ENCODE measurements around the gene PARD6B. TPM values are rescaled to one million over a fixed set of nuclear protein-coding genes. Genes with fewer than 3 reads are reported as not detected.

PARD6B gene
- total and polyA plus RNA-seq, 3 experiments from 2014 or later = 0.72 to 5.6 (median 5.5) TPM

DNA sequence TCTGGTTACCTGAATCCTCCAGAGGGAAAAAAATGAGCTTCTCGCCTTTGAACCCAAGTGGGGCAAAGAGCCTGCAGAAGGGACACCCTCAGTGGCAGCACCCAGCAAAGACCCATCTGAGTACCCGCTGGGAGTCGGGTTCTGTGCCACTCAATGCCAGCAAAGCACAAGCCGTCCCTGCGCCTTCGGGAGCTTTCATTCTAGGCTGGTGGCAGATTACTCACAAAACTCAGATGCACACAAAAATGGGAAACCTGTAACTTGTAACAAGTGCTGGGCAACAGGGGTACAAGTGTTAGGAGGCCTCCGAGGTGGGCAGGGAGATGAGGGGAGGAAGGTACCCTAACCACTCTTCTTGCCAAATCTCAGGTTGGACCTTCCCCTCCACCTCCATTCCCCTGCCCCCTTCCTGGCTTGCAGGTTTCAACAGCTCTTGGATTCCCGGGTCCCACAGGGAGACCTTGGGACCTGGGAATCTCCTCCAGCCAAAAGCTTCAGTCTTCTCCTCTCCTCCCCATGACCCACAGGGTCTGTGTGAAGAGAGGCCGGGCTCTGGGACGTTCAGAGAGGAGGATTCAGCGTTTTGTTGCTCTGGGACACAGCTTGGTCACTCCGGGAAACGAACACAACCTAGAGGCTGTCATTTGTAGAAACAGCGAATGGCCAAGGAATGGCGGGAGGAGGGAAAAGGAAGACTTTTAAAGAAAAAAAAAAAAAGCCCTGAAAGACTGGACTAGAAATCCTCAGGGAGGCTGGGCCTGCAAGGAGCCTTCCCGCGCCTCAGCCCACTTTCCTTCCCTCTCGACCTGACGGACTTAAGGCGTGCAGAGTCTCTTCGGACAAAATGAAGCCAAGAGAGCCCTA, 1.2 kb upstream of the PARD6B start:
- peaks cover 20% of the 10 kb centered on the region for H3K4me1 ChIP-seq (ENCODE audit: insufficient read depth, low read length)
- H3K36me3 Mint-ChIP-seq = peaks cover 0 to 11% (median 0%) of the 10 kb centered on the region in 3 donors
- peaks cover 15 to 31% (median 29%) of the 10 kb centered on the region in 3 donors for H3K4me1 Mint-ChIP-seq
- H3K9me3 ChIP-seq (ENCODE audit: low read length) = no peaks in the 10 kb centered on the region
- no peak for DNase-seq
- peak overlapping the region; percentile 82 to 95 (median 88) for H3K4me3 Mint-ChIP-seq
- POLR2A ChIA-PET = interaction anchor here (0.5 to 0.8 kb wide), 2 partner anchors 23 to 220 kb away, joined by 5 to 8 read pairs; partner anchors contain the start of gene PTPN1
- peaks cover 3 to 5% of the 10 kb centered on the region in 2 donors for H3K27me3 Mint-ChIP-seq
- peak overlapping the region; percentile 61 for H3K27ac ChIP-seq (ENCODE audit: low read depth, low read length)
- peak overlapping the region; percentile 47 to 94 (median 80) for H3K27ac Mint-ChIP-seq
- no peaks in the 10 kb centered on the region for H3K9me3 Mint-ChIP-seq
- H3K27me3 ChIP-seq (ENCODE audit: insufficient read depth, low read length, poor library complexity, severe bottlenecking) = no peaks in the 10 kb centered on the region
- CTCF ChIA-PET = interaction anchor here (0.7 to 2.5 kb wide), 2 partner anchors 18 to 65 kb away, joined by 3 to 5 read pairs; partner anchors contain the start of gene BCAS4
- no peaks in the 10 kb centered on the region for H3K36me3 ChIP-seq (ENCODE audit: insufficient read depth, low read length)
- H3K4me3 ChIP-seq (ENCODE audit: low read length) = peak overlapping the region; percentile 66

DNA sequence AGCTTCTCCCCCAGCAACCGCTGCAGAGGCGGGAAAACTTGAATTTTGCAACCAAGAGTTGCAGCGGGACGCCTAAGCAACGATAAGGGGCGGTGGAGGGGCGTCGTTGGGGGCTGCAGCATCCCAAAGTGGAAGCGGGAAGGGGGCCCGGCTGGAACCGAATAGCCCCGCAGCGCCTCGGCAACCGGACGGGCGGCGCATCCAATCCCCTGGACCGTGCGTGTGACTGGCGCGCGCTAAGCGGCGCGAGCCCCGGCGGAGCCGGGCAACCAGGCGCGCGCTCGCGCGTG, 670 bp upstream of the PARD6B start:
- ChIA-PET CTCF (interaction anchor here (0.7 kb wide), 1 partner anchor 64 kb away, joined by 3 read pairs; the partner anchor contains the start of gene BCAS4), POLR2A (interaction anchor here (0.5 kb wide), 1 partner anchor 24 kb away, joined by 8 read pairs; no protein-coding TSS in a partner anchor)
- Histone ChIP-seq H3K27ac (ENCODE audit: low read depth, low read length) (peak overlapping the region; percentile 61), H3K27me3 (ENCODE audit: insufficient read depth, low read length, poor library complexity, severe bottlenecking) (no peaks in the 10 kb centered on the region), H3K36me3 (ENCODE audit: insufficient read depth, low read length) (no peaks in the 10 kb centered on the region), H3K9me3 (ENCODE audit: low read length) (no peaks in the 10 kb centered on the region), H3K4me3 (ENCODE audit: low read length) (peak overlapping the region; percentile 66), H3K4me1 (ENCODE audit: insufficient read depth, low read length) (peaks cover 20% of the 10 kb centered on the region)
- Mint-ChIP-seq H3K4me3 (peak overlapping the region; percentile 82 to 95 (median 88)), H3K27ac (peak overlapping the region in 7 of 8 donors; percentile 47 to 94 (median 78)), H3K9me3 (no peaks in the 10 kb centered on the region), H3K4me1 (peaks cover 17 to 37% (median 35%) of the 10 kb centered on the region in 3 donors), H3K36me3 (peaks cover 0 to 12% (median 0%) of the 10 kb centered on the region in 3 donors), H3K27me3 (peaks cover 3 to 5% of the 10 kb centered on the region in 2 donors)
- DNase-seq = no peak

DNA sequence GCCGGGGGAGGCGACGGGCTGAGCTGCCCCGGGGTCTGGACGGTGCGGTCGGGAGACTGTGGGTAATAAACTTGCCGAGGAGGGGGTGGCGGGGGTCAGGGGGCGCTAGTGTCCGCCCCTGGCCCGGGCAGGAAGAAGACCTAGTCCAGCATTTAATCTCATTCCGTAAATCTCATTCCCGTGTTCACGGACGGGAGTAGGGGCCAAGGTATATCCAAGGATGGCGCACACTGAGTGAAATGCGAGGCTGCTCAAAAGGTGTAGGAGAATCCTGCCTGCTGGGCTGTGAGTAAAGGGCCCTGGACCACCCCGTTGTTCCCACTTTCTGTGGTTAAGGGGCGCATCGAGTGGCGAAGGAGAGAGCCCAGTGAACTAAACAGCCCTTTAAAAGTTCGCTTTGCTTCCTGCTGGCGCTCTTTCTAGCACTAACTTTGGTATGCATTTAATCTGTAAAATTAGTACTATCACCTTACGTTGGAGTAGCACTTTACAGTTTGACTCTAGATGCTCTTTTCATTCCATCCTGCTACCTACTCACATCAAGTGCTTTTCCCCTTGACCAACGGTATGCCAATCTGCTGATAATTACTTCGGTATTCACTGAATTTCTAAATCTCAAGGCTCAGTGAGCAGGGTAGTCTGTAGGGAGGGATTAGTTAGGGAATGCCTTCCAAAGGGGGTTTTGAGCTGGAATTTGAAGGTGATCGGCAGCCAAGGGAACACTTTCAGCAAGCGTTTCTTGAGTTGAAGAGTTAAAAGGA, 730 bp downstream of the PARD6B start:
- Mint-ChIP-seq H3K4me3 (peak overlapping the region; percentile 89 to 98 (median 91)), H3K27ac (peak overlapping the region; percentile 15 to 92 (median 78)), H3K27me3 (peaks cover 0 to 3% of the 10 kb centered on the region in 2 donors), H3K4me1 (peaks cover 22 to 44% (median 44%) of the 10 kb centered on the region in 3 donors), H3K9me3 (no peaks in the 10 kb centered on the region), H3K36me3 (peaks cover 0 to 18% (median 1%) of the 10 kb centered on the region in 3 donors)
- H3K9me3 ChIP-seq (ENCODE audit: low read length) = no peaks in the 10 kb centered on the region
- H3K36me3 ChIP-seq (ENCODE audit: insufficient read depth, low read length) = no peaks in the 10 kb centered on the region
- H3K27me3 ChIP-seq (ENCODE audit: insufficient read depth, low read length, poor library complexity, severe bottlenecking) = no peaks in the 10 kb centered on the region
- ChIA-PET POLR2A (interaction anchor here (0.6 to 1.4 kb wide), 4 partner anchors 59 to 226 kb away, joined by 3 to 4 read pairs (median 4); partner anchors contain the start of genes DPM1, MOCS3 and PTPN1), CTCF (interaction anchor here (0.7 to 3.0 kb wide), 4 partner anchors 17 to 63 kb away, joined by 3 to 13 read pairs (median 6); partner anchors contain the start of gene BCAS4)
- H3K4me1 ChIP-seq (ENCODE audit: insufficient read depth, low read length) = peaks cover 23% of the 10 kb centered on the region
- peak overlapping the region; percentile 59 for H3K4me3 ChIP-seq (ENCODE audit: low read length)
- DNase-seq = no peak
- peak overlapping the region; percentile 49 for H3K27ac ChIP-seq (ENCODE audit: low read depth, low read length)

DNA sequence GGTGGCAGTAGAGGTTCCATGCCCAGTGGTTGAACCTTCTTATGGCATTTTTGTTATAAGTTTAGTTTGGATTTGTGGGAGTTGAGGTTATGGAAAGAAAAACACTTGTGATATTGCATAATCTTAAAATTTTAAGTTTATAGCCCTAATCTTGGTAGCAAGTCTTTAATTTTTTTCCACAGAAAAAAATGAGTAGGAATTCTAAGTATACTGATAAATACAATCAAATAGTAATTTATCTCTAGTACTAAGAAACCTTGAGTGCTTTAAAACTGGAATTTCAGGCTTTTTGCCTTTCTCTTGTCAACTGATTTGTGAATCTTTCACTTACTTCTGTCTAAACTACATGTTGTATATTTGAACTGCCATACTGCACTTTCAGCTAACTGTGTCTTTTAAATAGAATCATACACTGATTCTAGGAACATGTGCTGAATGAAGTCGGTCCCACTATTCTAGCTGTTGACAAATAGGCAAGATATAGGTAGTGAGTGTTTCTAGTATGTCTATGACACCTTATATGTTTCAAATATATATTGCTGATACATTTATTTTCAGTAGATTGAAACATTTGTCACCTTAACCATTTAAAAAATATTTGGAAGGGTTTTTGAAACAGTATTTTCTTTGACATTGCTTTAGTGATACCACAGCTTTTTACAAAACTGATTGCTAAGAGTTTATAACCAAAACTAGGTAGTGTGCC, 2.4 kb downstream of the PARD6B start:
- peaks cover 6% of the 10 kb centered on the region for H3K36me3 ChIP-seq (ENCODE audit: insufficient read depth, low read length)
- no peak for DNase-seq
- Mint-ChIP-seq H3K27ac (peak overlapping the region in 1 of 8 donors; percentile 92), H3K9me3 (no peaks in the 10 kb centered on the region), H3K27me3 (no peaks in the 10 kb centered on the region), H3K4me3 (peak overlapping the region in 5 of 7 donors; percentile 8 to 81 (median 60)), H3K4me1 (peaks cover 25 to 48% (median 44%) of the 10 kb centered on the region in 3 donors), H3K36me3 (peaks cover 0 to 25% (median 4%) of the 10 kb centered on the region in 3 donors)
- H3K27me3 ChIP-seq (ENCODE audit: insufficient read depth, low read length, poor library complexity, severe bottlenecking) = no peaks in the 10 kb centered on the region
- H3K4me3 ChIP-seq (ENCODE audit: low read length) = no peak overlapping the region
- peaks cover 23% of the 10 kb centered on the region for H3K4me1 ChIP-seq (ENCODE audit: insufficient read depth, low read length)
- CTCF ChIA-PET = interaction anchor here (1.2 to 3.0 kb wide), 5 partner anchors 15 to 198 kb away, joined by 3 to 13 read pairs (median 4); partner anchors contain the start of gene ADNP
- POLR2A ChIA-PET = interaction anchor here (0.7 kb wide), 1 partner anchor 1060 kb away, joined by 3 read pairs; no protein-coding TSS in a partner anchor
- no peaks in the 10 kb centered on the region for H3K9me3 ChIP-seq (ENCODE audit: low read length)
- no peak overlapping the region for H3K27ac ChIP-seq (ENCODE audit: low read depth, low read length)

DNA sequence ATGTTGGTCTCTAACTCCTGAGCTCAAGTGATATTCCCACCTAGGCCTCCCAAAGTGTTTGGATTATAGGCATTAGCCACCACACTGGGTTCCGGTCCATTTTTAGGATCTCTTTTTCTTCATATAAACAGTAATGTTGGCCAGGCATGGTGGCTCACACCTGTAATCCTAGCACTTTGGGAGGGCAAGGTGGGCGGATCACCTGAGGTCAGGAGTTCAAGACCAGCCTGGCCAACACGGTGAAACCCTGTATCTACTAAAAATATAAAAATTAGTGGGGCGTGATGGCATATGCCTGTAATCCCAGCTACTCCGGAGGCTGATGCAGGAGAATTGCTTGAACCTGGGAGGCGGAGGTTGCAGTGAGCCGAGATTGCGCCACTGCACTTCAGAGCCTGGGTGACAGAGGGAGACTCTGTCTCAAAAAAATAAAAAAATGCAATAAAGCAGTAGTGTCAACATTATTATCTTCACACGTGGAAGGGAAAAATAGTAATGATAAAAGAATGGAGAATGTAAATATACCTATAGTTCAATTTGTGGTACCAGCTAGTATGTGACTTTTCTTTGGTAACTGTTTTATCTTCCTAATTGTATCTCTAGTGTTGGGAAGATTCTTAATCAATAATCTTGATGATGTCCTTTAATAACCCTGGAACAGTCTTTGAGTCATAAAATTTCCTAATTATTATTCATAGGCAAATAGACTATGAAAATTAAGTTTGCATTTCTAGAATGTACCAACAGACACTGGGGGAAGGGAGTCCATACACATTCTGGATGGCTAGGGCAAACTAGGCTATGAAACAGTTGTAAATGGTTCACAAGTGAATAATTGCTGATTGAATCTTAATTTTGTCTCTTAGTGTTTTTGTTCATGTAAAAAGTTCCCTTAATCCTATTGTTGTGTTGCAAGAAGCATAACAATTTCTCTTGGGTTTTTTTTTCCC, 3.6 kb downstream of the PARD6B start:
- Mint-ChIP-seq H3K4me1 (peaks cover 29 to 51% (median 48%) of the 10 kb centered on the region in 3 donors), H3K27me3 (no peaks in the 10 kb centered on the region), H3K4me3 (peak overlapping the region in 1 of 7 donors; percentile 48), H3K9me3 (no peaks in the 10 kb centered on the region), H3K27ac (peak overlapping the region in 1 of 8 donors; percentile 50), H3K36me3 (peaks cover 0 to 34% (median 6%) of the 10 kb centered on the region in 3 donors)
- no peaks in the 10 kb centered on the region for H3K27me3 ChIP-seq (ENCODE audit: insufficient read depth, low read length, poor library complexity, severe bottlenecking)
- peaks cover 6% of the 10 kb centered on the region for H3K36me3 ChIP-seq (ENCODE audit: insufficient read depth, low read length)
- no peak overlapping the region for H3K27ac ChIP-seq (ENCODE audit: low read depth, low read length)
- ChIA-PET CTCF (interaction anchor here (1.2 to 1.4 kb wide), 2 partner anchors 14 to 197 kb away, joined by 3 to 4 read pairs; partner anchors contain the start of gene ADNP), POLR2A (no interaction called here)
- no peak overlapping the region for H3K4me3 ChIP-seq (ENCODE audit: low read length)
- DNase-seq = no peak
- peaks cover 23% of the 10 kb centered on the region for H3K4me1 ChIP-seq (ENCODE audit: insufficient read depth, low read length)
- no peaks in the 10 kb centered on the region for H3K9me3 ChIP-seq (ENCODE audit: low read length)

DNA sequence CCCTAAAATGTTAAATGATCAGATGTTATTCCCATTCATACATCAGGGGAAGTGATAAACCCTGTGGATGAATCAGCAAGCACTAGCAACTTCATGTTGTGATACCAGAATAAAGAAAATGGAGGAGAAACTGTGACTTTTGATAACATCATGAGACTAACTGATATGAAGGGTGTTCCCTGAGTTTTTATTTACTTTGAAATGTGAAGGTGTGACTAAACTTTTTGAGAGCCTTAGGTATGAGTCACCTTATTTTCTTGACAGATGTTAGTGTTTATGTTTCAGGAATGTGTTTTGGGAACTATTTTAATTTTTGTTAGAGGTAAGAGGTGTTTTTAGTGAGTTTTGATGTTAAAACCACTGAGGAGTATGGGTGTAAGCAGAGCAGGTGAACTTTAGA, 4.4 kb downstream of the PARD6B start:
- Mint-ChIP-seq H3K27me3 (no peaks in the 10 kb centered on the region), H3K4me3 (no peak overlapping the region), H3K27ac (peak overlapping the region in 1 of 8 donors; percentile 44), H3K36me3 (peaks cover 0 to 36% (median 6%) of the 10 kb centered on the region in 3 donors), H3K4me1 (peaks cover 28 to 48% (median 43%) of the 10 kb centered on the region in 3 donors), H3K9me3 (no peaks in the 10 kb centered on the region)
- peaks cover 6% of the 10 kb centered on the region for H3K36me3 ChIP-seq (ENCODE audit: insufficient read depth, low read length)
- DNase-seq = no peak
- H3K27me3 ChIP-seq (ENCODE audit: insufficient read depth, low read length, poor library complexity, severe bottlenecking) = no peaks in the 10 kb centered on the region
- H3K9me3 ChIP-seq (ENCODE audit: low read length) = no peaks in the 10 kb centered on the region
- ChIA-PET CTCF (no interaction called here), POLR2A (no interaction called here)
- peaks cover 18% of the 10 kb centered on the region for H3K4me1 ChIP-seq (ENCODE audit: insufficient read depth, low read length)
- no peak overlapping the region for H3K4me3 ChIP-seq (ENCODE audit: low read length)
- no peak overlapping the region for H3K27ac ChIP-seq (ENCODE audit: low read depth, low read length)
